T-helper 2 cell treated with Interferon-gamma antibody and Interleukin-4, amounts not matched to agents 5 μg/mL and 100 μg/mL, for 36 hours (primary cell): ENCODE measurements around the gene FOXP1.

Experiments
- DNase-seq: peaks from one replicate; pipeline ENCODE4 v3.0.0; 2021; ENCODE audit warnings: low spot score
- H3K27ac Mint-ChIP-seq: one replicate; pipeline ENCODE4 v1.8.0; 2021; ENCODE audit warnings: mild to moderate bottlenecking, mixed read lengths
- H3K27me3 Mint-ChIP-seq: one replicate; pipeline ENCODE4 v1.8.0; 2021; ENCODE audit warnings: low read depth, mixed read lengths
- H3K36me3 Mint-ChIP-seq: one replicate; pipeline ENCODE4 v1.8.0; 2021; ENCODE audit warnings: low read depth, mixed read lengths
- H3K4me1 Mint-ChIP-seq: one replicate; pipeline ENCODE4 v1.8.0; 2021; ENCODE audit warnings: low read depth, mixed read lengths
- H3K4me3 Mint-ChIP-seq: one replicate; pipeline ENCODE4 v1.8.0; 2022; ENCODE audit warnings: mild to moderate bottlenecking, moderate library complexity, mixed read lengths
- H3K9me3 Mint-ChIP-seq: one replicate; pipeline ENCODE4 v1.8.0; 2021; ENCODE audit warnings: mixed read lengths

The FOXP1 gene

DNA sequence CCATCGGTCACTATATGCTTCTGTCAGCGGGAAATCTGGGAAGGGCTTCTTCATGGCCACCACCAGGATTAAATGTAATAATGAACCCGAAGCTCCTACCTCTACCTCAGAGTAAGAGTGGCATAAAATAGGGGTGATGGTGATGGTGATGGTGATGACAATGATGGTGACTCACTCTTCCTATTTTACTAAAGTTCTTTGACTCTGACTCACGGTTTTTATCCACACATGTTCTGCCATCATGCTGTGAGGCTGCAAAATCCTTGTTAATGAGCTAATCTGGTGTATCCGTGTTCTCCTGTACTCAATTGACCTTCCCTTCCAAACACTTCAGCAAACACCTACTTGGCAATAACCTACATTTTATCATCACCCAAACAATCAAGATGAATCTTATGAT lies 18.3 kb upstream of the FOXP1 start:
- H3K9me3 Mint-ChIP-seq, result peaks cover 8% of the 10 kb centered on the region
- H3K36me3 Mint-ChIP-seq, result peaks cover 3% of the 10 kb centered on the region
- DNase-seq, result no peak
- no peak overlapping the region for H3K27ac Mint-ChIP-seq
- no peak overlapping the region for H3K4me3 Mint-ChIP-seq
- H3K4me1 Mint-ChIP-seq, result no peaks in the 10 kb centered on the region
- H3K27me3 Mint-ChIP-seq, result peaks cover 2% of the 10 kb centered on the region

DNA sequence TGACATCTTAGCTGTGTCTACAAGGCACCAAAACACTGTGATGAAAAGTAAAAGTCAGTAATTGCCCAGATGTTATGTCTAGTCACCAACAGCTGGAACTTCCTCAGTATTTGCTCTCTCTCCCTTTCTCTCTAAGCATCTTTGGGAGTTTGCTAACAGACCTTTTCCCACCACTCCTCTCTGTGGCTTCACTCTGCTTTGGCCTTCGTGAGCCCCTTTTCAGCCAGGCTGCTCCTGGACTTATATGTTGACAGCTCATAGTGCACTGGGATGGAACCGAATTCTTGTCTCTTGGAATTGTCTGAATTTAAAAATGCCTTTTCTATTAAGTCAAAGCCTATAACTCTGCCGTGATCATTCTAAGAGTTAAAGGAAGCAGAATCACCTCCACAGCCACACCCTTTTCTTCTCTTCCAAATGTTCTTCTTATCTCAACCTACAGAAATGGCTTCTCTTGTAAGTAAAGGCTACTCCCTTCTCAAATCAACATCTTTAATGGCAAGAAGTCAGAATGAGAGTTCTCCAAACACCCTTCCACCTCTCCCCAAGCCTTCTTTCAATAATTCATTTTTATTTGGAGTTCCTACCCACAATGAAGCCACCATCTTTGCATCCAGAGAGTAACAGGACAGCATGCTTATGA lies 17.2 kb upstream of the FOXP1 start:
- Mint-ChIP-seq H3K27me3 (no peaks in the 10 kb centered on the region), H3K4me1 (no peaks in the 10 kb centered on the region), H3K36me3 (no peaks in the 10 kb centered on the region), H3K4me3 (no peak overlapping the region), H3K27ac (no peak overlapping the region), H3K9me3 (no peaks in the 10 kb centered on the region)
- no peak for DNase-seq

DNA sequence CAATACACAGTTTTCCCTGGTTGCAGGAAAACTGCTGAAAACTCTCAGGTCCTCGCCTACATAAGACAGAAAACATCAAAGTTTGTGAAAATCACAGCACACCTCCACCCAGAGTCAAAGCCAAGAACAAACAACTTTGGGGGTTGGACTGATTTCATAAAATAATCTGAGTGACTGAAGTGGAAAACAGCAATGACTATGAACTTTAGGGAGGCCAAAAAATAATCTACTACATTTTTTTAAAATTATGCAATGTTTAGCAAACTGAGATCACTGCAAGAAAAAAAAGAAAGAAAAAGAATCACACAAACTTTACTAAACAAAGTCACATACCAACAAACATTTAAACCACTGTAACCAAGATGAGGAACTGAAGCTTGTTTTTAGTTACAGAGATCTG lies 15.9 kb upstream of the FOXP1 start:
- Mint-ChIP-seq H3K27ac (no peak overlapping the region), H3K9me3 (peaks cover 8% of the 10 kb centered on the region), H3K4me1 (no peaks in the 10 kb centered on the region), H3K36me3 (no peaks in the 10 kb centered on the region), H3K27me3 (no peaks in the 10 kb centered on the region), H3K4me3 (no peak overlapping the region)
- DNase-seq, result no peak

DNA sequence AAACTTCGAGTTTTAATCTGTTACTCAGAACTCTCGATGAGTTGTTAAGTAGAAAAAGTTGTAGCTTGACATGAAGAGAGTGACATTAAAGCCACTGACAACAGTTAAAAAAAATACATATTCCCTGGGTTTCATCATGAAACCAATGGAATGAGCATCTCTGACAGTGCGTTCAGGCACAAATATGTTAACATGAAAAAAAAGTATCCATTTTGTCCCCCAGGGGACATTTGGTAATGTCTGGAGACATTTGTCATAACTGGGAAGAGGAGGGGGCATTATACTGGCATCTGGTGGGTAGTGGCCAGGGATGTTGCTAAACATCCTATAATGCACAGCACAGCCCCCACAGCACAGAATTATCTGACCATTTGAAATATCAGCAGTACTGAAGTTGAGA lies 14.8 kb upstream of the FOXP1 start:
- Mint-ChIP-seq H3K4me3 (no peak overlapping the region), H3K36me3 (no peaks in the 10 kb centered on the region), H3K9me3 (peaks cover 8% of the 10 kb centered on the region), H3K27ac (no peak overlapping the region), H3K4me1 (no peaks in the 10 kb centered on the region), H3K27me3 (no peaks in the 10 kb centered on the region)
- DNase-seq, result no peak

DNA sequence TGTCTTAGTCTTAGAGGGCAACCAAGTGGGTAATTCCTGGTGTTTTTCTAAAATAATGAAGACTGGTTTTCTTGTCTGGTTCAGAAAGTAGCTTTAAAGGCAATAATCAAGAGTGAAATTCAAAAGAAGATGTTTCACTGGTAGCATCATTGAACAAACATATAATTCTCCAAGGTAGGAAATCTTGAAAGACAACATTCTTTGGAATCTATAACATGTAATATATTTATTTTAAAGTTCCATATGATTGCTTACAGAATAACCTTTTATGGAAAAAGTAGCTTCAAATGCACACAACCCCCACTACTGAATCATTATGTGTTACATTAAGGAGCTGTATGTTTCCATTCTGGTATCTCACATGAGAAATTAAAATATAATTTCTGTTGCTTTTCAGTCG lies 13.8 kb upstream of the FOXP1 start:
- no peak for DNase-seq
- Mint-ChIP-seq H3K36me3 (no peaks in the 10 kb centered on the region), H3K4me1 (no peaks in the 10 kb centered on the region), H3K27ac (no peak overlapping the region), H3K9me3 (peaks cover 8% of the 10 kb centered on the region), H3K27me3 (no peaks in the 10 kb centered on the region), H3K4me3 (no peak overlapping the region)

DNA sequence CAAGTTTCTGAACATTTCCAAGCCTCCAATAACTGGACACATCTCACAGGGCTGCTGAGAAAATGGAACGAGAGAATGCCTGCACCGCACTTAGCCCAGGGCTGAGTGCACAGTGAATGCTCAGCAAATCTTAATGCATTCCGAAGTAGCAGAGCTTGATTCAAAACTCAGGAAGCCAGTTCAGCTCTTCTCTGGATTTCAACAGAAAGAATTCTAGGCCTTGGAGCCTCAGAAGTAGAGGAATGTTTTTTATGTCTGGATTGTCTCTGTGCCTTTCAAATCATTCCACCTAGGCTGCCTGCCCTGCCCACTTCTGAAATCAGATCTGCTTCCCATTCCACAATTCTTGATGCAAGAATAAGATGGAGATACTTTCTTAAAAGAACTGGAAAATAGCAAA lies 9.6 kb upstream of the FOXP1 start:
- Mint-ChIP-seq H3K36me3 (peaks cover 1% of the 10 kb centered on the region), H3K27ac (no peak overlapping the region), H3K4me1 (peaks cover 2% of the 10 kb centered on the region)

DNA sequence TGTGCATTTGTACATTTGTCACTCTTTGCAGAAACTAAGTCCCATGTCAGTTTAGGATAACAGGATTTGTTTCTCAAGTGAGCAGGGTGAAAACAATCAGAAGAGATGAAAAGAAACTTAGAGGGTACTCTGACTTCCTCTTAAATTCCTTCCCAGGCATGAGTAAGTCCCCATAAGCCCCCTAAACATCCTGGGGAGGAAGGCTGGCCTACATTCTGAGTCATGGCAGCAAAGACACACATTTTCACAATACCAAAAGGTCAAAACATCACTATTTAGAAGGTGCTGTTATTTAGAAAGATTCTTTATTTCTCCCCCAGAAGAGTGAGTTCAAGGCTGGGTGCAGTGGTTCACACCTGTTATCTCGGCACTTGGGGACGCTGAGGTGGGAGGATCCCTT lies 7.6 kb upstream of the FOXP1 start:
- peaks cover 1% of the 10 kb centered on the region for H3K36me3 Mint-ChIP-seq
- H3K27me3 Mint-ChIP-seq, result no peaks in the 10 kb centered on the region
- H3K4me1 Mint-ChIP-seq, result peaks cover 4% of the 10 kb centered on the region
- H3K27ac Mint-ChIP-seq, result no peak overlapping the region
- H3K9me3 Mint-ChIP-seq, result peaks cover 8% of the 10 kb centered on the region
- H3K4me3 Mint-ChIP-seq, result no peak overlapping the region
- no peak for DNase-seq

More for the DNA sequence above, 9.6 kb upstream of the FOXP1 start:
- no peak overlapping the region for H3K4me3 Mint-ChIP-seq
- DNase-seq, result no peak
- H3K9me3 Mint-ChIP-seq, result peaks cover 8% of the 10 kb centered on the region
- H3K27me3 Mint-ChIP-seq, result no peaks in the 10 kb centered on the region

DNA sequence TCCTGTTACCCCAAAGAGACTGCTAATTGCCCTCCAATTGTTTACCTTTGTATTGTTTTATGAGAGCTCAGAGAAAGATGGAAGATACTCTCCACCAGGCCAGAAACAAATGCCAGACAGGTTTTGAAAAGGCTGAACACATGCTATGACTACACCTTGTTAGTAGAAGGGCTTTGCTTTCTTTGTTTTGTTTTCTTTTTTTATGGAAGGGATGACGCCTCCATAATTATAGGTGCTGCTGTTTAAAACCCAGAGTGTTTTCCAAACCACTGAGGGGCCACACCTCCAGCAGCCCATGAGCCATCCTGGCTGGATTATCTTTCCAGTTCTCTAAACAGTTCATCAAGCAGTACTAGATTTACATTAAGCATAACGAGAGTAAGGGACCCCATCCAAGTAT lies 5.6 kb upstream of the FOXP1 start:
- no peaks in the 10 kb centered on the region for H3K27me3 Mint-ChIP-seq
- DNase-seq, result no peak
- peaks cover 1% of the 10 kb centered on the region for H3K36me3 Mint-ChIP-seq
- H3K4me3 Mint-ChIP-seq, result no peak overlapping the region
- no peaks in the 10 kb centered on the region for H3K9me3 Mint-ChIP-seq
- peaks cover 14% of the 10 kb centered on the region for H3K4me1 Mint-ChIP-seq
- H3K27ac Mint-ChIP-seq, result no peak overlapping the region

DNA sequence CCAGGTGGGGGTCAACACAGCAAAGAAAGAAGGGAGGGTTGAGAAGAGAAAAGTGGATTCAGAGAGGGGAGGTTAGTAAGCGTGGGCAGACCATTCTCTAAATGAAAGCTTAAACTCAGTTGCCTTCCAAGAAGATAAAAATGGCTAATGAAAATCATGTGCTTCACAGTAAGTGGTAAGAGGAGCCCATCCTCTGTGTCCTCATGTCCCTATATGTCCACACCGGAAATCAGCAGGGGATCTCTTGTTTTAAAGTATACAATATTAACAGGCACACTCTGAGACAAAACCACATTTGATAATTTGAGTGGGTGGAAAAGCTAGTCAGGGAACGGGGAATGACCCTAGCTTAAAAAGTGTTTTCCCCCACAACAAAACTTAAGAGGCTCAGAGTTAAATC lies 4.4 kb upstream of the FOXP1 start:
- H3K27ac Mint-ChIP-seq, result no peak overlapping the region
- H3K27me3 Mint-ChIP-seq, result no peaks in the 10 kb centered on the region
- no peak for DNase-seq
- peaks cover 1% of the 10 kb centered on the region for H3K36me3 Mint-ChIP-seq
- H3K4me1 Mint-ChIP-seq, result peaks cover 15% of the 10 kb centered on the region
- no peak overlapping the region for H3K4me3 Mint-ChIP-seq
- no peaks in the 10 kb centered on the region for H3K9me3 Mint-ChIP-seq

DNA sequence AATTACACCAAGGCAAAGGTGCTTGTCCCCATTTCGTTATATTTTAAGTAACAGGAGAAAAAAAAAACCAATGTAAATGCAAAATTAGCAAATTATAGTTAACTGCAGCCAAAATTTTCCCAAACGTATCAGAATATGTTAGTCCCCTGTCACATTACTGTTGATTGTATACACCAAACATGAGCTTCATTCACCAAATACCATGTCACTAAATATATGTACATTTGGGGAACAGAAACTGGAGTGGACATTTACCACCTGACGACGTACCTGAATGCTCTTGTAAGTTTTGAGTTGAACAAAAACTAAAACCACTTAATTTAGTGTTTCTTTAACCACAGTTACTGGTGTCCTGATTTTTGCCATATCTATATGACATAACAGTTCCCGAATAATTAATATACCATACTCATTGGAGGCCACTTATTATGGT lies 3.3 kb upstream of the FOXP1 start:
- Mint-ChIP-seq H3K4me3 (no peak overlapping the region), H3K27me3 (no peaks in the 10 kb centered on the region), H3K27ac (no peak overlapping the region), H3K4me1 (peaks cover 15% of the 10 kb centered on the region), H3K9me3 (no peaks in the 10 kb centered on the region), H3K36me3 (peaks cover 4% of the 10 kb centered on the region)
- no peak for DNase-seq

DNA sequence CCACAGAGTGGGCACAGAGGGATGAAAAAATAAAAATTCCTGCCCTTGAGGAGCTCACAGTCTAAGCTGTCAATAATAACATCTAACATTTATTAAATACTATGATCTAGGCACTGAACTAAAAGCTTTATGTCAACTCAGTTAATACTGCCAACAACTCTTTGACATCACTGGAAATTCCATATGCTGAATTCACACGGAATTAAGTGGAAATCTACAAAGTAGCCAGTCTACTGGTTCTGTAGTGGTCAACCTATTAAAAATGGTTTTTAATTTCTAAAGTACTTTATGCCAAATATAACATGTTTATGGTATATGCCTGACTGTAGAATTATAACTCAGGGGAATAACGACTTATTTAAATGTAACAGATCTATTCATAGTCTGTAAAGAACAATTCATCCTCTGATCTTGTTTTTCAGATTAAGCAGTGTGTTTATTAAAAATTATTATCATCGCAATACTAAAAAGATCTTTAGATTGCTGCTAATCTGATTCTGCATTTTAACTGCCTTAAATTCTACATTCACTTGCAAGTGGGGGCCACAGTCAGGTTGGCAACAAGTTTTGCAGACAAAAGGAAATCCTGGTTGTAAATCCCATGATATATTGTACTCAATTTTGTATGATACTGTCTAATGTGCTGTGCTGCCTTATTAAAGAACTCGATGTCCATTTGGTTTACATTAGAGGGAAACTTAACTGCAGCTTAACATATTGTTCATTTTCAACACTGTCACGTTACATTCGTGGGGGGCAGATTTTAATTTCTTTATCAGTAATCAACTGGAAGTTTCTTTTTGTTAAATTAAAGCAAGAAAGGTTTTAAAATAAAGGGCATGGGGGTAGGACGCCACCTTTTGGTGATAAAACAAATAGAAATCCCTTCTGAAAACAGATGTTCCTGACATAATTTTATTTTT lies 2.6 kb upstream of the FOXP1 start:
- no peak for DNase-seq
- no peaks in the 10 kb centered on the region for H3K27me3 Mint-ChIP-seq
- peaks cover 16% of the 10 kb centered on the region for H3K4me1 Mint-ChIP-seq
- H3K9me3 Mint-ChIP-seq, result no peaks in the 10 kb centered on the region
- no peak overlapping the region for H3K4me3 Mint-ChIP-seq
- peak overlapping the region; percentile 13 for H3K27ac Mint-ChIP-seq
- H3K36me3 Mint-ChIP-seq, result peaks cover 4% of the 10 kb centered on the region

DNA sequence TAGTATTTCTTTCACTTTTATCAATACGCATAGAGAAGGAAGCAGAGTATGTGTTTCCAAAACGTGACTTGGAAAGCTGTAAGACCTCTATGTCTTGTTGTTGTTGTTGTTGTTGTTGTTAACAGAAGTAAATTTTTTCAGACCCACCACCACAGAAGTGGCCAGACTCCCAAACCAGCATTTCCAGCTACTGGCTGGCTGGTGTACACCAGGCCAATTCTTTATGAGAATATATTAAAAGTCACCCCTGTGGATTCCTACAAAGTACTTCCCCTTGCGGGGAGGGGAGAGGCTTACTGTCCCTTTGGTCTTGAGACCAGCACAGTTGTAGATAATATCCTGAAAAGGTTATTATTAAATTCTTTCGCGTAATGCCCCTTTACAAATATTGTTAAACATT lies 1.6 kb upstream of the FOXP1 start:
- no peaks in the 10 kb centered on the region for H3K9me3 Mint-ChIP-seq
- H3K27ac Mint-ChIP-seq, result peak overlapping the region; percentile 89
- peaks cover 9% of the 10 kb centered on the region for H3K36me3 Mint-ChIP-seq
- peak overlapping the region; percentile 88 for H3K4me3 Mint-ChIP-seq
- H3K4me1 Mint-ChIP-seq, result peaks cover 24% of the 10 kb centered on the region
- DNase-seq, result no peak
- H3K27me3 Mint-ChIP-seq, result no peaks in the 10 kb centered on the region

DNA sequence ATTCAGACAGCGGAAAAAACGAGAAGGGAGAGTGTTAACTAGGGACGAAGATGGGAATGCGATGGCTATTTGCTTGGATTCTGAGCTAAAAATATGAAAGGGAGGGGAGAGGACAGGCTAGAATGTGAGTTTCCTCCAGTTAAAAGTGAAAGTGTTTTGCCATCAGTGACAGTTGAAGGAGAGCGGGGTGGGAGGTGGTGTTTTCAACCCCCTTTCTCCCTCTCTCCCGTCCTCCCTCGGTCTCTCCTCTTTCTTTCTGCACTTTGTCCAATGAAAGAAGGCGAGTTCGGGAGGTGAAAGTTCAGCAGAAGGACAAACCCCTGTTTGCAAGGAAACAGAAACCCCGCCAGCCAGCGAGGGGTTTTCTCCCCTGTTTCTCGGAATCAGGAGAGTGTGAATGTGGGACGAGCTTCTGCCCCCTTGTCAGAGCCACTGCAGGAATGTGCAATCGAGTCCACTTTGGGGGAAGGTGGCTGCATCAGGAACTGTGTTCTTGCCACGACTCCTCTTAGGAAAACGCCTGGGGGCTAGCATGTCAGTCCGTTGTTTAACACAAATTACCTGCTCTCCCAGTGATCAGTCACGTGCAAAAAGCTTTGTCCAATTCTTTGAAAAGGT lies 975 bp upstream of the FOXP1 start:
- peak; percentile 64 for DNase-seq
- H3K27ac Mint-ChIP-seq, result peak overlapping the region; percentile 89
- H3K9me3 Mint-ChIP-seq, result no peaks in the 10 kb centered on the region
- H3K36me3 Mint-ChIP-seq, result peaks cover 9% of the 10 kb centered on the region
- peaks cover 30% of the 10 kb centered on the region for H3K4me1 Mint-ChIP-seq
- H3K27me3 Mint-ChIP-seq, result no peaks in the 10 kb centered on the region
- H3K4me3 Mint-ChIP-seq, result peak overlapping the region; percentile 88
